K562 (cell line): ENCODE data around the gene GRPEL2. TPM values are rescaled to one million over a fixed set of nuclear protein-coding genes. Genes with fewer than 3 reads are reported as not detected.

Experiments used
- ATF2 ChIP-seq: sonication (generic); formaldehyde crosslinking; IDR thresholded peaks from 2 replicates; pipeline ENCODE4 v1.8.1; 2022; ENCODE audit warnings: missing genetic modification reagents
- CBX5 ChIP-seq: IDR thresholded peaks from 2 replicates; pipeline ENCODE4 v1.6.1; 2014; ENCODE audit warnings: low read depth, borderline replicate concordance
- FOXA3 ChIP-seq, 2 experiments: fragments of 450-650 bp in 1 of 2; sonication (generic) in 1 of 2; formaldehyde crosslinking; IDR thresholded peaks in 1 of 2; conservative IDR thresholded peaks in 1 of 2; 2 replicates each; pipeline versions ENCODE4 v1.4.0 to v1.8.0; 2020 to 2022; ENCODE audit warnings: mild to moderate bottlenecking in 2 of 2, missing genetic modification reagents in 1 of 2
- NFXL1 ChIP-seq: fragments of 450-650 bp; formaldehyde crosslinking; IDR thresholded peaks from 2 replicates; pipeline ENCODE4 v1.4.0; 2021; ENCODE audit warnings: mild to moderate bottlenecking
- PHB ChIP-seq: fragments of 250-450 bp; sonication (Bioruptor Pico); IDR thresholded peaks from 2 replicates; pipeline ENCODE4 v1.5.0; 2021
- REST ChIP-seq, 2 experiments: fragments of 450-650 bp; formaldehyde crosslinking in 1 of 2; IDR thresholded peaks; 2 replicates each; pipeline versions ENCODE4 v1.4.0 to v1.6.1; 2014 to 2020; ENCODE audit warnings: mild to moderate bottlenecking in 2 of 2, borderline replicate concordance in 1 of 2, low read depth in 1 of 2
- ZNF449 ChIP-seq: fragments of 250-450 bp; sonication (Bioruptor Pico); IDR thresholded peaks from 2 replicates; pipeline ENCODE4 v1.8.0; 2022; ENCODE audit warnings: moderate library complexity, mild to moderate bottlenecking, inconsistent platforms
- polyA plus RNA-seq, 8 experiments: library from polyadenylated mRNA; depleted of rRNA in 4 of 8; stranded (reverse) in 5 of 8; unstranded in 3 of 8; fragments of >200 nt; fragmentation: Nextera tagmentation in 2 of 8; fragmentation: Illumina TruSeq in 1 of 8; extraction: Ambion mirVana in 2 of 8; extraction: Trizol in 1 of 8; gene quantifications; 2 replicates each; pipeline versions ENCODE4 v1.2.1 to v1.2.3, GENCODE V29; 2011 to 2014; ENCODE audit warnings: inconsistent platforms in 1 of 8, missing spikeins in 1 of 8
- total RNA-seq, 7 experiments: library from RNA; depleted of rRNA in 6 of 7; stranded (reverse); fragments of >200 nt in 6 of 7; fragmentation: Illumina TruSeq in 2 of 7; extraction: Trizol in 2 of 7; gene quantifications; 2 replicates each; pipeline versions ENCODE4 v1.2.1 to v1.2.3, GENCODE V29; 2011 to 2021; ENCODE audit warnings: low replicate concordance in 1 of 7

Gene GRPEL2
- total and polyA plus RNA-seq, 9 of the 15 experiments (the other 6 are each of a cell fraction or from before 2014, with no cell fraction given), result 11.2 to 40.5 (median 25.8) TPM

- TF ChIP-seq ZNF449 (CRISPR knock-in tag) (no peak), PHB (CRISPR knock-in tag) (no peak), REST (IDR thresholded peaks at IDR 0.05; ENCODE audit: borderline replicate concordance) (peak; percentile 84; the same call in 1 of the 2 replicates), REST (CRISPR knock-in tag; IDR thresholded peaks at IDR 0.05; ENCODE audit: low read depth) (no peak), FOXA3 (CRISPR knock-in tag; conservative IDR thresholded peaks at IDR 0.05 in 1 of 2, IDR thresholded peaks at IDR 0.05 in 1 of 2) (no peak), CBX5 (no peak), ATF2 (CRISPR knock-in tag) (no peak), NFXL1 (no peak)
These were observed 27.8 kb upstream of the GRPEL2 start (continued) for GRCh38 chr5:149317281-149318048.
